Tibial nerve (tissue), 3 donors: ENCODE results near the gene CEP170.

Source experiments
- CTCF ChIP-seq, 5 experiments: fragments of 200-600 bp in 3 of 5; fragments of 450-650 bp in 2 of 5; sonication (generic) in 3 of 5; IDR thresholded peaks; one replicate each; pipeline ENCODE4 v1.5.1; 2016 to 2019; ENCODE audit warnings: antibody characterized with exemption in 5 of 5, mild to moderate bottlenecking in 3 of 5, moderate library complexity in 2 of 5
- POLR2A ChIP-seq, 2 donors: fragments of 450-650 bp; IDR thresholded peaks; one replicate each; pipeline ENCODE4 v1.6.1; 2017; ENCODE audit warnings: antibody characterized with exemption in 2 of 2, mild to moderate bottlenecking in 2 of 2, moderate library complexity in 2 of 2

- TF ChIP-seq CTCF (IDR thresholded peaks at IDR 0.05) (no peak), POLR2A (IDR thresholded peaks at IDR 0.05) (no peak)
These were observed 26.6 kb upstream of the CEP170 start for GRCh38 chr1:243281672-243282071.
